K562 (cell line): ENCODE measurements around the gene HOXB5.

Source experiments
- BACH1 ChIP-seq: fragments of 200-800 bp; sonication (Bioruptor generic); IDR thresholded peaks from 2 replicates; pipeline ENCODE4 v1.6.1; 2016; ENCODE audit warnings: missing genetic modification characterization, missing compliant biosample characterization
- HMG20B ChIP-seq: fragments of 250-450 bp; sonication (Bioruptor Pico); IDR thresholded peaks from 2 replicates; pipeline ENCODE4 v1.5.0; 2021; ENCODE audit warnings: mild to moderate bottlenecking
- MAZ ChIP-seq, 2 experiments: fragments of 450-650 bp in 1 of 2; sonication (generic) in 1 of 2; formaldehyde crosslinking; IDR thresholded peaks in 1 of 2; conservative IDR thresholded peaks in 1 of 2; 2 replicates each; pipeline versions ENCODE4 v1.4.0 to v1.5.0; 2020; ENCODE audit warnings: mild to moderate bottlenecking in 1 of 2, missing genetic modification reagents in 1 of 2
- POLR3G ChIP-seq: IDR thresholded peaks from 2 replicates; pipeline ENCODE4 v1.6.1; 2011; ENCODE audit not compliant: insufficient read length, insufficient replicate concordance; ENCODE audit errors: extremely low read depth
- TCF7L2 ChIP-seq: fragments of 150-350 bp; IDR thresholded peaks from 2 replicates; pipeline ENCODE4 v1.6.1; 2016; ENCODE audit warnings: low read depth, mild to moderate bottlenecking, low read length, moderate library complexity
- ZNF253 ChIP-seq: fragments of 250-450 bp; sonication (Bioruptor Pico); conservative IDR thresholded peaks from 2 replicates; pipeline ENCODE4 v1.6.1; 2021; ENCODE audit warnings: mild to moderate bottlenecking
- ZNF354B ChIP-seq: fragments of 250-450 bp; sonication (Bioruptor Pico); IDR thresholded peaks from 2 replicates; pipeline ENCODE4 v1.4.0; 2020
- ZZZ3 ChIP-seq: fragments of 450-650 bp; IDR thresholded peaks from 2 replicates; pipeline ENCODE4 v1.6.1; 2016; ENCODE audit warnings: antibody characterized with exemption, mild to moderate bottlenecking, moderate library complexity

DNA sequence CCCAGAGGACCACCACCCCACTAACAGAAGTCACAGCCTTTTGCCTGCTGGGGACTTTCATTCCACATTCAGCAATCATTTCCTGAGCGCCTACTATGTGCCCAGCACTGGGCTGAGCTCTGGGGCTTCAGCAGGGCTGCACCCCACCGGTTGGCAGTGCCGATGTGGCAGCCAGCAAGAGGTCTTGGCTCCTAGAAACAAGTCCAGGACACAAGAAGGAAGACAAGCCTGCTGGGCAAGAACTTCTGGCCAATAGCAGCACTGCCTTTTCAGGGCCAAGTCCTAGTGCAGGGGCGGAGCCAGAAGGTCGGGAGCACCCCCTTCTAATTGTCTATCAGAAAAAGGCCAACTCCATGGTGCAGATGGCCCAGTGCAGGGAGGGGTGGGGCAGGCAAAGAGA, 45.6 kb upstream of the HOXB5 start:
- TF ChIP-seq MAZ (CRISPR knock-in tag; conservative IDR thresholded peaks at IDR 0.05 in 1 of 2, IDR thresholded peaks at IDR 0.05 in 1 of 2) (no peak; a peak in 1 of 4 replicates), ZNF253 (no peak), ZZZ3 (no peak), HMG20B (CRISPR knock-in tag) (no peak), BACH1 (tag) (no peak), POLR3G (no peak), ZNF354B (CRISPR knock-in tag) (no peak), TCF7L2 (no peak)
